Measurements from ENCODE around the gene FLACC1.

The FLACC1 gene

DNA sequence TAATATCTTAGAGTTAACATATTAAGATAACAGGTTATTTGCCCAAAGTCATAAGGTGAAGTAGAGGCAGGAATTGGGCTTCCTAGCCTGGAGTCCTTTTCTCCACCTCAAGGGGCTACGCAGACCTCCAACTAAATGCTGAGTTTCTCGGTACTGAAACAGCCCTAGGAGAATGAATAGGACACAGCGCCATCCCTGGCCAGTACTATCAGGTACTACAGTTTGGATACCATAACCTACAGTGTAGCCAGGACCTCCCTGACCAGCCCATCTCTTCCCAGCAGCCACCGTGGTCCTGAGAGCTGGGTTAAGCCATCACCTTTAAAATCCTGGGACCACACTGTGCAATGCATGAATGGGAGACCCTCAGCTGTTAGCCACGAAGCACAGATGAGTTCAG, 81.2 kb downstream of the FLACC1 start:
- no peak for DNase-seq (ENCODE audit: low read depth in 2 of 2)

DNA sequence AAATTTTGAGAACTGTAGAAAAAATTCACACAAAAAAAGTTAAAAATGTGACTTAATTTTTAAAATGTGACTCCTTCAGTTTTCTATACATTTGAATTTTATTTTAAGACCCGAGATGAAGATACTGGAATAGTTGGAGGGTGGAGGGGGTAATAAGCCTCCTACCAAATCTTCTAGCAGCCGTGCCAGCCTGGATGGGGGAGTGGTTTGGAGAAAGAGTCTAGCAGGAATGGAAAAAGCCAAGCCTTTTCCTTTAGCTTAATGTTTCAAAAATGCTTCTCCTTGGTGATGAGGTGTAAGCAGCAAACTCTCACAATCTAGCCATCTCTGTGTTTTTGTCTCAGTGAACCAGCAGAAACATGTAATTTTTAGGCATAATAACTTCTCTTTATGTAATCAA, 82.1 kb downstream of the FLACC1 start:
- DNase-seq (ENCODE audit: low read depth in 2 of 2) = no peak

DNA sequence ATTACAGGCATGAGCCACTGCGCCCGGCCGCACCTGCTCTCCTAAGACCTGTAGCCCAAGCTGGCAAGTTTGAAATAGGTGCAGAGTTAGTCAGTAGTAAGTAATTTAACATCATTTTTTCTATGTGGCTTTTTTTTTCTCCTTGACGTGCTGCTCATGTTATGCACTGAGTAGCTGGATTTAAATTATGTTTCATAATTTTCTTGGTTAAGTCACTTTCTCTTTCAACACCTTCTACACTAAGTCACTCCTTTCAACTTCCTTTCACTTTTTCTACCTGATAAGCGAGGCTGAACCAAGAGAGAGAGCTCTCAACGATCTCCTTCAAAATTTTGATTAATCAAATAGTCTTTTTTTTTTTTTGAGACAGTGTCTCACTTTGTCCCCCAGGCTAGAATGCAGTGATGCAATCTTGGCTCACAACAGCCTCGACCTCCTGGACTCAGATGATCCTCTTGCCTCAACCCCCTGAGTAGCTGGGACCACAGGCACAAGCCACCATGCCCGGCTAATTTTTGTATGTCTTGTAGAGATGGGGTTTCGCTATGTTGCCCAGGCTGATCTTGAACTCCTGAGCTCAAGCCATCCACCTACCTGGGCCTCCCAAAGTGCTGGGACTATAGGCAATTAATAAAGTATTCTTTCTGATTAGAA, 83.7 kb downstream of the FLACC1 start:
- DNase-seq (ENCODE audit: low read depth in 2 of 2) = no peak

DNA sequence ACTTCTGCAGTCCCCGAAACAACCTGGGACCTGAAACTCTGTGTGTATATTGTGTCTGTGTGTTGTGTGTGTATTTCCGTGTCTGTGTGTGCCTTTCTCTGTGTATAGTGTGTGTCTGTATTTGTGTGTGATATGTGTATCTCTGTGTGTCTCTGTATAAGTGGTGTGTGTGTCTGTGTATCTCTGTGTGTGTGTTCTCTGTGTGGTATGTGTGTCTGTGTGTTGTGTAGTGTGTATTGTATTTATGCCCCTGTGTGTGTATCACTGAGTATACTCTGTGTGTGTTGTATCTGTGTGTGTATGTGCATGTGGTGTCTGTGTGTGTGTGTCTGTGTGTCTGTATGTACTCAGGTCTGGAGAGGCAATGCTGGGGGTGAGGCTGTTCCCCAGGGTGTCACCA, 85.2 kb downstream of the FLACC1 start:
- DNase-seq (ENCODE audit: low read depth in 2 of 2) = no peak

DNA sequence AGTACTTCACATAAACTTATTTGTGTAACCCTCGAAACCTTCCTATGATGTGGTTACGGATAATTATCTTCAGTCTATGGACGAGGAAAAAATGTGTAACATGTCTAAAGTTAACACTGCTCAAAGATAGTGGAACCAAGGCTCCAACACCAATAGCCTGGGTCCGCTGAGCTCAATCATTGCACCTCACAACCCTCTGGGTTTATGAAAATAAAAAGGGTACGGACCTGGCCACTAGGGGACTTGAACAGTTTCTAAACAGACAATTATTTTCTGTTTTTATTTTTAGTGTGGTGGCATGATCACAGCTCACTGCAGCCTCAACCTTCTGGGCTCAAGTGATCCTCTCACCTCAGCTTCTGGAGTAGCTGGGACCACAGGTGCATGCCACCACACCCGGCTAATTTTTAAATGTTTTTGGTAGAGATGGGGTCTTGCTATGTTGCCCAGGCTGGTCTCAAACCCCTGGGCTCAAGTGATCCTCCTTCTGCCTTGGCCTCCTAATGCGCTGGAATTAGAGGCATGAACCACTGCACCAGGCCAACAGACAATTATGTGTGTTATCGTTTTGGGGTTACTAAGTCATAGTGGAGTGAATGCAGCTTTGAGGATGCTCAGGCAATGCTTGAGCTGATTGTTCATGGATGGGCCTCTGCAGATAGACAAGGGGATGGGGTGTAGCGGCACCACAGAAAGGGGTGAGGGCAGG, 86.7 kb downstream of the FLACC1 start:
- no peak for DNase-seq (ENCODE audit: low read depth in 2 of 2)

DNA sequence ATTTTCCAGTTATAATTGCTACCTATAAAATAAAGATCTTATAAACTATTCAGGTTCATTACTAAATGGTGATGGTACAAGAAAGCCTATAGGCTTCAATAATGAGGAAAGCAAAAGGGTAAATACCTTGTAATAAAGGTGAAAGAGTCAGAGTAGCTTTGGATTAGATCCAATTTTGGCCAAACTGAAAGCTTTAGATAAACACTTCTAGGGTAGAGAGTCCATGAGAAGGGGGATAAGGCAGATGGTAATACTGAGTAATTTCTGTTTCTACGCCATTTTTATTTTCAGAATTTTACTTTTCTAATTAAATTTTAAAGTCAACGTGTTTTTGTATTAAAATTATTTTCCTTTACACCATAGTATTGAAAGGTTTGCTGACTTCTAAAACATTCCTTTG, 87.4 kb downstream of the FLACC1 start:
- no peak for DNase-seq (ENCODE audit: low read depth in 2 of 2)

DNA sequence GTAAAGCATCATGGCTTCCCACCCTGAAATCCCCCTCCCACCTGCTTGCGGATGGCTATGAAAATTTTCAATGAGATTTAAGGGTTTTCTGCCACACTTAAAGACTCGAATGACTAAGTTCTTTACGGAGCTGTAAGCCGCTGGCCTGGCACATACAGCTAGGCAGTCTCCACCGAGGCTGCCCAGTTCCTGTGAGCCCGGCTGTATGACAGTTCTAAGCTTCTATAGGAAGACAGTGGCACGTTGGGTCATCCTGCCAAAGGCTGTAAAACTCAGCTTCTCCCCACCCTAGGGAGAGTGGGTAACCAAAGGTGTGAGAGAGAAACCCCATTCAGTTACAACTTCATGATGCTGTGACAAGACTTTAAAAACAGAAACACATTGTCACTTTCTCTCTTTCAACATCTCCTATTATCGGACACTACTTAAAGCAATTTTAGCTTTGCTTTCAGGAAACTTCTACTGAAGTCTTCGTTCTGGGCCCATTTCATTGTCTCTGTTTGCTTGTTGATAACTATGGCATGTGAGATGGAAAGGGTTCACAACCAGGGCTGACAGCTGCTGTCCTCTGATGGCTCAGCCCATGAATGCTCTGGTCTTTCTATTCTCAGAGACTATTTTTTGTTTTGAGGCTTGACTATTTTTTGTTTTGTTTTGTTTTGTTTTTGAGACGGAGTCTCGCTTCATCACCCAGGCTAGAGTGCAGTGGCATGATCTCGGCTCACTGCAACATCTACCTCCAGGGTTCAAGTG, 89.7 kb downstream of the FLACC1 start:
- no peak for DNase-seq (ENCODE audit: low read depth in 2 of 2)

DNA sequence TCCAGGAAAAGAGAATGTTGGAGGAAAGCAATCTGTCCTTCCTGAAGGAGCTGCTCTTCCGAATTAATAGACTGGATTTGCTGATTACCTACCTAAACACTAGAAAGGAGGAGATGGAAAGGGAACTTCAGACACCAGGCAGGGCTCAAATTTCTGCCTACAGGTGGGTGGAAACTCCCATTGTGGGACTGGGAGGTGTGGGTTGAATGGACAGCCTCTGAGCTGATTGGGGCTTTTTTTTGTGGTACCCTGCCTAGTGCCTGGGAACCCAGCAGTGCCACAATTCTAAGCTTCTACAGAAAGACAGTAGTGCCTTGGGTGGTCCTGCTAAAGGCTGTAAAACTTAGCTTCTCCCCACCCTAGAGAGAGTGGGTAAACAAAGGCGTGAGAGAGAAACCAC, 90.5 kb downstream of the FLACC1 start:
- no peak for DNase-seq (ENCODE audit: low read depth in 2 of 2)

DNA sequence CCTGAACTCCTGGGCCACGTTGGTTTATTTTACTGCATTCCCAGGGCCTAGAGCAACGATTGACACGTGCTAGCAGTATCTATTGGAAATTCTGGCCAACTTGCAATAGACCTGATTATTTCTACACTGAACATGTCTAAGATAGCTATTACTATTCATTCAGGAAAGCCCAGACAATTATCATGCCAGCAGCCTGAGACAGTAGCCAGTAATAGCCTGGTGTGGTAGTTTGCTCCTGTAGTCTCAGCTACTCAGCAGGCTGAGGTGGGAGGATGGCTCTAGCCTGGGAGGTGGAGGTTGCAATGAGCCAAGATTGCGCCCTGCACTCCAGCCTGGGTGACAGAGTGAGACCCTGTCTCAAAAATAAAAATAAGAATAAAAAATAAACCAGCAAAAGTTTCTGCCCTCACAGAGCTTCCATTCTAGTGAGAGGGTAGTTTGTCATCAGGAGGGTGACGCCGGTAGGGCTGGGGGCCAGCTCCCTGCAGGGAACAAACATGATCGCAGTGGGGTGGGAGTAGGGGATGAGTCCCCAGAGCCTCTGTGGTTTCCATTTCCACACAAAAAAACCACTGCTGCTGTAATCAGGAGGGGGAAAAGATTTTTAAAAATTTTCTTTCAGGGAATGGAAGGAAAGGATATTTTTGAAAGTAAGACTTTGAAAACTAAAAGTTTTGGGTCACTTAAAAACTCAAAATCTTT, 92.5 kb downstream of the FLACC1 start:
- no peak for DNase-seq (ENCODE audit: low read depth in 2 of 2)

DNA sequence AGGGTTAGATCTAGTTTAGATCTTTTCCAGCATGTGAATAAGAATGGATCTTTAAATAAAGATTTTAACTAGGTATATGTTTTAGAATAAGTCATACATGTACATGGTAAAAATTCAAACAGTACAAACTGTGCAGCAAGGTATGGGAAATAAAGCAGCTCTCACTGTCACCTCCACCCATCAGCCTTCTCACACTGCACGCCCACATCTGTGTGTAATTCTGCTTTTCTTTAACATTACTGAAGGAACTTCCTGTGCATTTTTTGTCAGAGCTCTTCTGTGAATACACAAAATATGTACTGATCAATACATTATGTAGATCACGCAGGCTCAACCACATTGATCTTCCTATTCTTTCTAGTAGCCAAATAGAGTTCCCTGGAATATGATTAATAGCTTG, 93.4 kb downstream of the FLACC1 start:
- DNase-seq (ENCODE audit: low read depth in 2 of 2) = peak in 1 of 2 donors; percentile 8

DNA sequence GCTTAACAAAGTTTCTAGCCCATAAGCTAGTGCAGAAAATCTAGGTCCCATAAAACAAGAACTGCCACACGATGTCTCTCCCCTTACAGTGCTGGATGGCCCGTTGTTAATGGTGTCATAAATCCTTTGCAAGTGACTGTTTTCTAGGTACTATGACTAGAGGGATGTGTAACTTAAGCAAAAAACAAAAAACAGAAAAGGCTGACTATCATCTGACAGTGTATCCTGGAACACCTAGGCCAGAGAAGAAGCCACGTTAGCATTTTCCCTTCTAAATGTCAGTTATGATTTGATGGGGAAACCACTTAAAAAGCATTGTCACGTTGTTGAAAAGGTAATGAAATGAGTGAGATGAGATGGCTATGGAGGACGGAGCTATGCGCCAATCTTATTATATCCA, 94.4 kb downstream of the FLACC1 start:
- no peak for DNase-seq (ENCODE audit: low read depth in 2 of 2)

DNA sequence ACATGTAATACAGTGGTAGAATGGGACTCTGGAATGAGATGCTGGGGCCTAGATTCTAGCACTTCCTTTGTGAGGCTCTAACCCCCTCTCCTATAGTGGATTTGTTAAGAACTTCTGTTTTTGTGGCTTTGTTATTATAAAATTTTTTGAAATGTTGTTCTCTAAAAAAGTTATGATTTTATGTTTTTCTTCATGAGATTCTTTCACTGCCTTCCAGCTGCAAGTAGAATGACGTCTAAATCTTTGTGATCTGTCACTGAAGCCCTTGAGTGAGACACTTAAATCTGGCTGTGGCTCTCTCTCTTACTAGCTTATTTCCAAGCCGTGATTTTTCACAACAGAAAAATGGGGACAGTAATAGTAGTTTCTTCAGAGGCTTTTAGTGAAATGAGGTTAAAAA, 95.2 kb downstream of the FLACC1 start:
- DNase-seq (ENCODE audit: low read depth in 2 of 2) = no peak

DNA sequence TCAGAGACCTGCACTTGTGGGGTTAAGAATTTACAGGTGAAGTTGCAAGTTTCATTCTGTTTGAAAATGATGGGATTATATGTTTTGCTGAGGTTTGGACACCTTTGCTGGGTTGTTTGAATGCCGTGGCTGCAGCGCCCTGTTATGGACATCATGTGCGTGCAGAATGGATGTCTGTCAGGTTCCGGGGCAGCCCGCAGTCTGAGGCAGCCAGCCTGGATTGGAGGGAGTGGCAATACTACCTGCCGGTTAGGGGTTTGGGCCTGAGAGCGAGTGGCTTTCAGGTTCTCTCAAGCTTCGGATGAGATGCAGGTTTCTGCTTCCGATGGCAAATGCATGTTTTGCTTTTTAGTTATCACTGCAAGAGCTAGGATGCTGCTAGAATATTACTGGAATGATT, 95.7 kb downstream of the FLACC1 start:
- peak in 1 of 2 donors; percentile 27 for DNase-seq (ENCODE audit: low read depth in 2 of 2)

DNA sequence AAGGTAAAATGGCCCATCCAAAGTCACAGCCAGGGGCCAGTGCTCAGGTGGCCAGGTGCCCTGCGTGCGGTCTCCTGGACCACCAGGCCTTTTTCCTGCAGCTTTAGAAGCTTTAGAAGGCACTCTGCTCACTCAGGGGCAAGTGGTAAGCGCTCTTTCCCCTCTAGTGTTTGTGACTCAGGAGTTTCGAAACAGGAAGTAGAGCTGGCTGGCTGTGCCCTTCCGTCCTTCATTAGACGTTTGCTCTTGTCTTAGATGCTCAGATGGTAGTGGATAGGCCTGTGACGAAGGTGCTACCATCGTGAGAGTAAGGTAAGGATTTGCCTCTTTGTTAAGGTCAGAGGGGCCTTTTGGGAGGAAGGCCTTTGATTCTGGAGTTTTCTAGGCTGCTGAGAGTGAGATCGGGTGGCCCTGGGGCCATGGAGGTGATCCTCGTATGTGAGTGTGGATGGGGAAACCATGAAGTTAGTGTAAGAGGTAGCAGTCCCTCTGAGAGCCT, 96.8 kb downstream of the FLACC1 start, which contains the start of gene CASP8:
Gene CASP8, plus strand, starts transcription at position 235 of the 499 bp plus-strand sequence. CDS start 5,951 bp downstream, outside the sequence.
- DNase-seq (ENCODE audit: low read depth in 2 of 2) = peak; percentile 39 to 42

DNA sequence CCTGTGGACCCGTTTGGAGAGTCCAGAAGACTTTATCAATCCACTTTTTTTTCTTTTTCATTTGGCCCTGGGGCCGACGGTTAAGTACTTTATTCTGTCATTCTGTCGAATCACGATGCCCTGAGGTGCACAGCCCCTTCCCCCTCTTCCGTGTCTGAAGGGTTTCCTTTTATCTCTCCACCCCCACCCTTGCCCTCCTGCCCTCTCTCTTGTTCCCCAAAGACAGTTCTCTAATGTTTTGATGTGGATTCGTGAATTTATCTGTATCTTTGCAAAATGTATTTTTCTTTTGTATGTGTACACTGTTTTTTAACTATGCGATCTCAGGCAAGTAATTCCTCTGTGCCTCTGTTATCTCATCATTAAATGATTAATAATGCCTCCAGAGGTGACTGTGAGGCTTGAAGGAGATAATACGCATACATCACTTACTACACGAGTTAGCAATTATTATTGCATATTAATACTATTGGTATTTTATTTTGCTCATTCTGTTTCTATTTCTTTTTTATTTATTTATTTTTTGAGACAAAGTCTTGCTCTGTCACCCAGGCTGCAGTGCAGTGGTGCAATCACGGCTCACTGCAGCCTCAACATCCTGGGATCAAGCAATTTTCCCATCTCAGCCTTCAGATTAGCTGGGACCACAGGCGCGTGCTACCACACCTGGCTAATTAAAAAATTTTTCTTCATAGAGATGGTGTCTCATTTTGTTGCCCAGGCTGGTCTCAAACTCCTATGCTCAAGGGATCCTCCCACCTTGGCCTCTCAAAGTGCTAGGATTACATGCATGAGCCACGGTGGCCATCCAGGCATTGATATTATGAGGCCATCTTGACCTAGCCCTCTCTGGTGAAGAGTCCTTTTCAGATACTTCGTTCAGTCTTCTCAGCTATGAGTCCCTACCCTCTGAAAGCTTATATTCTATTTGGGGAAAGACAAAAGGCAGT, 98.2 kb downstream of the FLACC1 start:
- no peak for DNase-seq (ENCODE audit: low read depth in 2 of 2)

DNA sequence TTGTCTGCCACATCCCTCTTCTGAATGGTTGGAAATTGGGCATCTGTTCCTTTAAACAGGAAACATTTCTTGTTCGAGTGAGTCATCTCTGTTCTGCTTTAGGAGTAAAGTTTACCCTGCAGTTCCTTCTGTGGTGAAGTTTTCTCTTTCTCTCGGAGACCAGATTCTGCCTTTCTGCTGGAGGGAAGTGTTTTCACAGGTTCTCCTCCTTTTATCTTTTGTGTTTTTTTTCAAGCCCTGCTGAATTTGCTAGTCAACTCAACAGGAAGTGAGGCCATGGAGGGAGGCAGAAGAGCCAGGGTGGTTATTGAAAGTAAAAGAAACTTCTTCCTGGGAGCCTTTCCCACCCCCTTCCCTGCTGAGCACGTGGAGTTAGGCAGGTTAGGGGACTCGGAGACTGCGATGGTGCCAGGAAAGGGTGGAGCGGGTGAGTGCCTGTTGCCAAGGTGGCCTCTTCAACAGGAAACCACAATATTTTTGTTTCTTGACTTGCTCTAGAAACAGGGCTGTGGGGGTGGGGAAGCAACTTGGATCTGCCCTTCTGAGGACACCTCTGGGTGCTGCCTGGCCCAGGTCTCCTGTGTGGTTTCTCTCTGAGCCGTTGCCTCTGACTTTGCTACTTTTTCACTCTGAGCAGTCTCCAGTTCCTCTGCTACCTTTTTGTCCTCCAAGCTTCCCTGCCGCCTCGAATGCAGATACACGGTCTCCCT, 99.0 kb downstream of the FLACC1 start:
- DNase-seq (ENCODE audit: low read depth in 2 of 2) = peak; percentile 73 to 84

DNA sequence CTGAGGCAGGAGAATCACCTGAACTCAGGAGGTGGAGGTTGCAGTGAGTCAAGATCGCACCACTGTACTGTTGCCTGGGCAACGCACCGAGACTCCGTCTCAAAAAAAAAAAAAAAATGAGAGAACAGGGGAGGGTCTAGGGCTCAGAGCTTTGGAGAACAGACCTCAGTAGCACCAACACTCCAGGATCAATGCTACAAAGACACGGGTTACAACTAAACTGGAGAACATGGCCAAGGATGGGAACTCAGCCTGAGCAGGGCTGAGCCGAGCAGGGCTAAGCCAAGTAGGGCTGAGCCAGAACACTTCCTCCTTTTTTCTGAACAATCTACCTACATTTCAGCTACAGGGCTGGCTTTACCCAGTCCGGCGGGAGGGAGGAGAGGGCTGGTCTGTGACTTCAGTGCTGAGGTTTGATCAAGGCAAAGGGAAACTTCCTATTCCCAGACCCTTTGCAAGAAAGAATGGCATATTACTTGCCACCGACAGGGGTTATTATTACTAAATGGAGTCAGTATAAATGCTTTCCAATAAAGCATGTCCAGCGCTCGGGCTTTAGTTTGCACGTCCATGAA, 99.7 kb downstream of the FLACC1 start:
- no peak for DNase-seq (ENCODE audit: low read depth in 2 of 2)

DNA sequence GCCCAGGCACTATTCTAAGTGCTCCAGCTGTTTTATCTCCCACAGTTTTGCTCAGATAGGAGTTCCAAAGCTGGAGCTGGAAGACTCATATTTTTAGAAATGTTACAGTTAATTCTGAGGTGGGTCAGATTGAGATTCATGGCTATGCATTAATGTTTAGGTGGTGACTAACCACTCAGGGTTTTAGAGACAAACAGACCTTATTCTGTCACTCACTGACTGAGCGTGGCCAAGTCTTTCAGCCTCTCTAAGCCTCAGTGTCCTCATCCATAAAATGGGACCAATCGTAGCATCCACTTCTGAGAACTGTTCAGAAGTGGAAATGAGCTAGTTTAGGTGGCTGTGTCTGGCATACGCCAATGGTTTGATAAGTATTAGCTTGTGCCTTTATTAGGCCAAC, 101.1 kb downstream of the FLACC1 start:
- no peak for DNase-seq (ENCODE audit: low read depth in 2 of 2)

DNA sequence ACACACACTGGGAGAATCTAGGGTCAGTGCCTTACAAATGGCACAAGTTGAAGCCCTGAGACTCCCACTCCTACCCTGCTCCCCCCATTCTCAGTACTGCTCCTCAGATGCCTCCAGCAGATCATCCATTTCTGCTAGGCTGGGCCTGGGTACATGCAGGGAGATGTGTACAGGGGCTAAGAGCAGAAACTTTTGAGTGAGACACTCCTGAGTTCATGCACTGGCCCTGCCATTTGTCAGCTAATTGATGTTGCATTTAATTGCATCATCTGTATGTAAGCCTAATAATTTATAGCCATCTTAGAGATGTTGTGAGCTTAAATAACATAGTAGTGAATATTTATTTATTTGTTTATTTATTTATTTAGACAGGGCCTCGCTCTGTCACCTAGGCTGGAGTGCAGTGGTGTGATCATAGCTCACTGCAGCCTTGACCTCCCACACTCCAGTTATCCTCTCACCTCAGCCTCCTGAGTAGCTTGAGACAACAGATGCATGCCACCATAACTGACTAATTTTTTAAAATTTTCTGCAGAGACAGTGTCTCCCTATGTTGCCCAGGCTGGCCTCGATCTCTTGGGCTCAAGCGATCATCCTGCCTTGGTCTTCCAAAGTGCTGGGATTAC, 101.6 kb downstream of the FLACC1 start:
- no peak for DNase-seq (ENCODE audit: low read depth in 2 of 2)
